GM21786 (cell line): ENCODE measurements around the gene HSF2.

ENCODE experiments used
- ATAC-seq: cut with Tn5 transposase; IDR thresholded peaks from one replicate; pipeline ENCODE4 v1.9.1; 2021; ENCODE audit not compliant: unreplicated experiment

HSF2 gene

GRCh38 chr6:122394016-122394415 is 5.4 kb upstream of the HSF2 start:
- no peak for ATAC-seq

- ATAC-seq: no peak
These were observed 451 bp upstream of the HSF2 start for GRCh38 chr6:122399055-122399347.

- ATAC-seq: no peak
These were observed 634 bp downstream of the HSF2 start for GRCh38 chr6:122400121-122400450.

- ATAC-seq: no peak
These were observed 1.1 kb downstream of the HSF2 start for GRCh38 chr6:122400462-122401089.

- ATAC-seq: no peak
These were observed 1.7 kb downstream of the HSF2 start for GRCh38 chr6:122401104-122401503.

GRCh38 chr6:122404444-122404843 is 5.0 kb downstream of the HSF2 start:
- no peak for ATAC-seq

- no peak for ATAC-seq
These were observed 6.0 kb downstream of the HSF2 start for GRCh38 chr6:122405417-122405816.

GRCh38 chr6:122406187-122406586 is 6.7 kb downstream of the HSF2 start:
- no peak for ATAC-seq

- no peak for ATAC-seq
These were observed 8.3 kb downstream of the HSF2 start for GRCh38 chr6:122407712-122408111.

- no peak for ATAC-seq
These were observed 8.8 kb downstream of the HSF2 start for GRCh38 chr6:122408240-122408639.

- ATAC-seq: no peak
These were observed 9.4 kb downstream of the HSF2 start for GRCh38 chr6:122408702-122409458.

- ATAC-seq: no peak
These were observed 12.5 kb downstream of the HSF2 start for GRCh38 chr6:122412001-122412400.

GRCh38 chr6:122416825-122417224 is 17.4 kb downstream of the HSF2 start:
- no peak for ATAC-seq

- no peak for ATAC-seq
These were observed 22.6 kb downstream of the HSF2 start for GRCh38 chr6:122422003-122422402.

GRCh38 chr6:122422614-122423267 is 23.3 kb downstream of the HSF2 start:
- peak; percentile 80 for ATAC-seq

GRCh38 chr6:122423734-122424133 is 24.3 kb downstream of the HSF2 start:
- ATAC-seq: no peak

GRCh38 chr6:122426597-122426996 is 27.1 kb downstream of the HSF2 start:
- no peak for ATAC-seq

- no peak for ATAC-seq
These were observed 29.3 kb downstream of the HSF2 start for GRCh38 chr6:122428781-122429180.

GRCh38 chr6:122429323-122429722 is 29.9 kb downstream of the HSF2 start:
- ATAC-seq: no peak

- no peak for ATAC-seq
These were observed 32.3 kb downstream of the HSF2 start for GRCh38 chr6:122431780-122432179.

- peak; percentile 73 for ATAC-seq
These were observed 33.4 kb downstream of the HSF2 start for GRCh38 chr6:122432816-122433215.

- no peak for ATAC-seq
These were observed 39.5 kb downstream of the HSF2 start for GRCh38 chr6:122438975-122439374.

- no peak for ATAC-seq
These were observed 45.8 kb downstream of the HSF2 start for GRCh38 chr6:122445274-122445673.
